HUES64 (cell line): ENCODE data around the gene ZBTB44.
"Not testable (repeated sequence)": the region's sequence is repeated elsewhere in the genome, so short reads cannot be mapped to it uniquely, and the experiment has no call there.

ENCODE experiments used
- H3K27ac ChIP-seq: 2 replicates; pipeline ENCODE4 v1.7.0; 2013; ENCODE audit warnings: low read depth, low read length, inconsistent platforms
- H3K27me3 ChIP-seq: 2 replicates; pipeline ENCODE4 v1.6.1; 2013; ENCODE audit warnings: mild to moderate bottlenecking, low read length; ENCODE audit not compliant: insufficient read depth
- H3K36me3 ChIP-seq: 2 replicates; pipeline ENCODE4 v1.6.1; 2013; ENCODE audit warnings: mild to moderate bottlenecking, low read length; ENCODE audit not compliant: insufficient read depth
- H3K4me1 ChIP-seq: 2 replicates; pipeline ENCODE4 v1.6.1; 2013; ENCODE audit warnings: mild to moderate bottlenecking, low read length, moderate library complexity; ENCODE audit not compliant: insufficient read depth
- H3K4me3 ChIP-seq: 2 replicates; pipeline ENCODE4 v1.5.1; 2013; ENCODE audit warnings: mild to moderate bottlenecking, low read length, moderate library complexity
- H3K9ac ChIP-seq: 2 replicates; pipeline ENCODE4 v1.6.1; 2013; ENCODE audit warnings: mild to moderate bottlenecking, low read depth, low read length
- H3K9me3 ChIP-seq: 2 replicates; pipeline ENCODE4 v1.6.1; 2013; ENCODE audit warnings: low read depth, low read length; ENCODE audit not compliant: insufficient read depth
- WGBS: fragments of 150-250, 120-280 bp; methylation state at CpG from one replicate; pipeline ENCODE4 v1.1.7; 2013; ENCODE audit warnings: missing lambda C conversion rate; 5-methylcytosine and 5-hydroxymethylcytosine counted together

ZBTB44 gene

GRCh38 chr11:130246738-130247137, 68.0 kb downstream of the ZBTB44 start:
- Histone ChIP-seq H3K4me3 (no peak overlapping the region), H3K27ac (no peak overlapping the region), H3K9me3 (no peaks in the 10 kb centered on the region), H3K9ac (no peak overlapping the region), H3K36me3 (no peaks in the 10 kb centered on the region), H3K27me3 (no peaks in the 10 kb centered on the region), H3K4me1 (peaks cover 5% of the 10 kb centered on the region; the same call in 1 of the 2 replicates)
- WGBS: 94% methylated on average over 3 of the region's 3 CpGs

- Histone ChIP-seq H3K27ac (no peak overlapping the region), H3K9me3 (no peaks in the 10 kb centered on the region), H3K9ac (no peak overlapping the region), H3K36me3 (no peaks in the 10 kb centered on the region), H3K4me1 (peaks cover 5% of the 10 kb centered on the region; the same call in 1 of the 2 replicates), H3K27me3 (no peaks in the 10 kb centered on the region), H3K4me3 (no peak overlapping the region)
- WGBS: 94% methylated on average over 1 of the region's 1 CpG
Observed at GRCh38 chr11:130246270-130246669, 68.4 kb downstream of the ZBTB44 start.

- not testable (repeated sequence) for H3K27me3 ChIP-seq, H3K27ac ChIP-seq, H3K4me1 ChIP-seq, H3K36me3 ChIP-seq, H3K9me3 ChIP-seq, H3K4me3 ChIP-seq, H3K9ac ChIP-seq
- 96% methylated on average over 6 of the region's 6 CpGs for WGBS
Observed at GRCh38 chr11:130245375-130245774, 69.3 kb downstream of the ZBTB44 start.

GRCh38 chr11:130244848-130245247, 69.9 kb downstream of the ZBTB44 start:
- Histone ChIP-seq H3K27me3 (no peaks in the 10 kb centered on the region), H3K36me3 (no peaks in the 10 kb centered on the region), H3K9ac (no peak overlapping the region), H3K4me3 (no peak overlapping the region), H3K9me3 (no peaks in the 10 kb centered on the region), H3K4me1 (peaks cover 5% of the 10 kb centered on the region; the same call in 1 of the 2 replicates), H3K27ac (no peak overlapping the region)
- 100% methylated on average over 1 of the region's 3 CpGs for whole genome bisulfite sequencing

GRCh38 chr11:130243816-130244215, 70.9 kb downstream of the ZBTB44 start:
- peaks cover 7% of the 10 kb centered on the region; the same call in 1 of the 2 replicates for H3K36me3 ChIP-seq
- WGBS: 96% methylated on average over 2 of the region's 2 CpGs
- no peaks in the 10 kb centered on the region for H3K4me1 ChIP-seq
- H3K27me3 ChIP-seq: no peaks in the 10 kb centered on the region
- H3K4me3 ChIP-seq: no peak overlapping the region
- no peaks in the 10 kb centered on the region for H3K9me3 ChIP-seq
- no peak overlapping the region for H3K27ac ChIP-seq
- no peak overlapping the region for H3K9ac ChIP-seq

- peaks cover 28% of the 10 kb centered on the region for H3K36me3 ChIP-seq
Observed at GRCh38 chr11:130241713-130242112, 73.0 kb downstream of the ZBTB44 start.

GRCh38 chr11:130237282-130238006, 77.3 kb downstream of the ZBTB44 start:
- Histone ChIP-seq H3K36me3 (peaks cover 57% of the 10 kb centered on the region), H3K27me3 (no peaks in the 10 kb centered on the region), H3K4me1 (no peaks in the 10 kb centered on the region), H3K9me3 (no peaks in the 10 kb centered on the region), H3K9ac (no peak overlapping the region), H3K27ac (no peak overlapping the region), H3K4me3 (no peak overlapping the region)
- WGBS: 92% methylated on average over 6 of the region's 6 CpGs

More at GRCh38 chr11:130241713-130242112, 73.0 kb downstream of the ZBTB44 start:
- no peak overlapping the region for H3K9ac ChIP-seq
- 100% methylated on average over 1 of the region's 2 CpGs for WGBS
- no peak overlapping the region for H3K27ac ChIP-seq
- H3K27me3 ChIP-seq: no peaks in the 10 kb centered on the region
- H3K9me3 ChIP-seq: no peaks in the 10 kb centered on the region
- no peaks in the 10 kb centered on the region for H3K4me1 ChIP-seq
- H3K4me3 ChIP-seq: no peak overlapping the region

DNA sequence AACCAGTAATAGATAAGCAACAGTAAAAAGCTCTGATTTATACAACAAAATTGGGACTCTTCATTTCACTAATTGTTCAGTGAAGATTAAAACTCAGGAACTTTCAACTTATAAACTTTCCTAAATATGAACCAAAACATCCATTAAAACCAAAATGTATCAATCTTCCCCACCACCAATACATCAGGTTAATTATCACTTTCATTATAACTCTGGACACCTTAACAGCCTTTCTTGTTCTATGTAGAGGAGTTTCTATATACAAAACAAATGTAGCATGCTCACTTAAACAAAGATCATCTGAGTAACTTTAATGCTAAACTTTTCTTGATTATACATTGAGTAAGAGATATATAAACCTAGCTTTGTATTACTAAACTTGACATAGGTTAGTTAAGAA, 80.4 kb downstream of the ZBTB44 start:
- Histone ChIP-seq H3K9me3 (no peaks in the 10 kb centered on the region), H3K27me3 (no peaks in the 10 kb centered on the region), H3K27ac (no peak overlapping the region), H3K4me3 (no peak overlapping the region), H3K36me3 (peaks cover 65% of the 10 kb centered on the region), H3K4me1 (no peaks in the 10 kb centered on the region), H3K9ac (no peak overlapping the region)

DNA sequence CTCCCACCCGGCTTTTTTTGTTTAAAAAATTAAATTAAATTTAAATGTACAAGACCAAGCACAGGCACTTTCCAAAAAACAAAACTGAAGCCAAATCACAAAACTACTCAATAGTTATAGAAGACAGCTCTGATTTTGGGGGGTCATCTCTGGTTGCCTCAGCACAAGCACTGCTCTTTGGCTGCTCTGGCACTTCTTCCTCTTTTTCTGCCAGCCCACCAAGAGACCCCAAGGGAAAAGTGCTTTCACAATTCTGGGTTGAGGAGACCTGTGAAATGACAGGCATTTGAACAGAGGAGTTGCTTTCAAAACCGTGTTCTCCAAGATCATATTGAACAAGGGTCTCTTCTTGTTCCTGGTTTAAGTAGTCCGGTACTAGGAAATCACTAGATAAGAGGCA, 80.8 kb downstream of the ZBTB44 start:
- H3K36me3 ChIP-seq: peaks cover 61% of the 10 kb centered on the region
- H3K27ac ChIP-seq, H3K27me3 ChIP-seq, H3K9me3 ChIP-seq, H3K4me1 ChIP-seq, H3K9ac ChIP-seq, H3K4me3 ChIP-seq: not testable (repeated sequence)
- no CpG with 5 or more reads among the region's 3 CpGs for WGBS

DNA sequence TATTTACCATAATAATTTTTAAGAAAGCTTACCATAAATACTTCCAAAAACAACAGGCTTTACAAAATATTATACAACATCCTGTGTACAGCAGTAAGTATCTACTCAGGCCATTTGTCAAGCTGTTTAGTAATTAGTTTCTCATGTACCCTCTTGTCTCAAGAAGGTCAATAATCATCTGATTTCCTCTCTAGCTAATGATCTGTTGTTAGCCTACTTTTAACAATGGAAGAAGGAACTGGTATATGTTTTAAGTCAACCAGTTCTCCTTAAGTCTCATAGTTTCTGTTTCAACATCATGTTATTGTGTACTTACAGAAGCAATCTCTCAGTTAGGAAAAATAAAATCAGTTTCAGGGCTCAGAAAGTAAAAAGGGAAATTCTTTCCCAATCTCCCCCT, 81.2 kb downstream of the ZBTB44 start:
- H3K4me3 ChIP-seq, H3K4me1 ChIP-seq, H3K9me3 ChIP-seq, H3K27ac ChIP-seq, H3K9ac ChIP-seq, H3K27me3 ChIP-seq: not testable (repeated sequence)
- H3K36me3 ChIP-seq: peaks cover 58% of the 10 kb centered on the region

- Histone ChIP-seq H3K27ac (no peak overlapping the region), H3K9ac (no peak overlapping the region), H3K4me1 (no peaks in the 10 kb centered on the region), H3K27me3 (no peaks in the 10 kb centered on the region), H3K4me3 (no peak overlapping the region), H3K36me3 (peaks cover 11% of the 10 kb centered on the region; the same call in 1 of the 2 replicates), H3K9me3 (no peaks in the 10 kb centered on the region)
- WGBS: 97% methylated on average over 4 of the region's 4 CpGs
Observed at GRCh38 chr11:130227373-130227772, 87.3 kb downstream of the ZBTB44 start.
